Measurements from ENCODE around the gene RAB35. TPM values are rescaled to one million over a fixed set of nuclear protein-coding genes. Genes with fewer than 3 reads are reported as not detected.

The RAB35 gene
- total and polyA plus RNA-seq, 9 of the 15 experiments (the other 6 are each of a cell fraction or from before 2014, with no cell fraction given), result 0.65 to 76.3 (median 38.9) TPM

DNA sequence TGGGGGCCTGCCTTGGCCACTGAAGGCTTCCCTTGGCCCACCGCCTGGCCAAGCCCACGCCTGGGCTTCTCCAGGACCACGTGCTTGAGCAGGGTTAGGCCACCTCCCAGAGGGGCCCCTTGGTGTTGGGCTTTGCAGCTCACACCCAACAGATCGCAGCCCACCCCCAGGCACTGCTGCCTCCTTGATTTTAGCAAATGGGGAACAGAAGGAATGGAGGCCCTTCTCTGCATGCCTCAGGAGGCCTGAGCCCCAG lies 23.3 kb downstream of the RAB35 start:
- FAIRE-seq, result no peak

More for the DNA sequence above, 23.3 kb downstream of the RAB35 start:
- no peaks in the 10 kb centered on the region for H3K9me3 ChIP-seq (replicated peaks; ENCODE audit: control insufficient read depth, insufficient read depth, low read depth, low read length)
- ChIA-PET CTCF (ENCODE audit: low intra/inter-chr PET ratio) (no interaction called here), POLR2A (no interaction called here)
- no peaks in the 10 kb centered on the region for H3K79me2 ChIP-seq (ENCODE audit: control insufficient read depth, insufficient read depth, low read length)
- ATAC-seq (no peak; the same call in 2 of the 3 replicates), DNase-seq (ENCODE audit: extremely low read depth in 1 of 4, low spot score in 3 of 4) (no peak)
- in situ Hi-C loops (cut with MboI), result no loop called here
- H3K9me1 ChIP-seq (ENCODE audit: control insufficient read depth, insufficient read depth, low read length), result no peaks in the 10 kb centered on the region
- no peaks in the 10 kb centered on the region; the same call in none of the 2 replicates for H4K20me1 ChIP-seq (replicated peaks; ENCODE audit: control insufficient read depth, insufficient read depth, low read length)
- no peak overlapping the region for H2AFZ ChIP-seq (ENCODE audit: low read depth, low read length)
- no peaks in the 10 kb centered on the region for H3K27me3 ChIP-seq (ENCODE audit: control insufficient read depth in 2 of 2, insufficient read depth in 2 of 2, low read length in 2 of 2)
- H3K9ac ChIP-seq (ENCODE audit: insufficient read depth in 1 of 2, low read depth in 2 of 2, low read length in 2 of 2), result peak overlapping the region in 1 of 2 experiments; percentile 58; a peak in 1 of 4 replicates
- H3K27ac ChIP-seq (ENCODE audit: extremely low read depth, low read depth, low read length), result no peak overlapping the region
- no peak overlapping the region for H3K4me3 ChIP-seq
- H3K4me1 ChIP-seq (replicated peaks in 1 of 2; ENCODE audit: control insufficient read depth in 2 of 2, insufficient read depth in 2 of 2, low read length in 2 of 2), result peaks cover 0 to 45% of the 10 kb centered on the region in 2 experiments; a peak in 2 of 5 replicates
- no TSS peak for BruUV-seq (replicated peaks)
- H3K4me2 ChIP-seq (ENCODE audit: insufficient read depth, low read length), result no peak overlapping the region
- TF ChIP-seq E2F3 (CRISPR knock-in tag; IDR thresholded peaks at IDR 0.05) (no peak), RBM14 (IDR thresholded peaks at IDR 0.05; ENCODE audit: borderline replicate concordance, insufficient read depth, low read depth, low read length) (no peak), KAT7 (CRISPR knock-in tag; IDR thresholded peaks at IDR 0.05; ENCODE audit: borderline replicate concordance) (no peak), STAG1 (CRISPR knock-in tag; IDR thresholded peaks at IDR 0.05; ENCODE audit: borderline replicate concordance) (no peak), RAD51 (IDR thresholded peaks at IDR 0.05; ENCODE audit: borderline replicate concordance, low read depth) (no peak), PHF8 (IDR thresholded peaks at IDR 0.05; ENCODE audit: borderline replicate concordance, low read length) (no peak), MCM3 (IDR thresholded peaks at IDR 0.05) (no peak), POLR3A (IDR thresholded peaks at IDR 0.05; ENCODE audit: borderline replicate concordance, extremely low read depth, insufficient read depth, insufficient read length) (no peak), TCF3 (CRISPR knock-in tag; IDR thresholded peaks at IDR 0.05) (no peak), RBM22 (IDR thresholded peaks at IDR 0.05; ENCODE audit: low read depth, low read length, poor library complexity, severe bottlenecking) (peak; percentile 13), EWSR1 (IDR thresholded peaks at IDR 0.05; ENCODE audit: borderline replicate concordance, low read depth, partially characterized antibody) (no peak), POLR2G (IDR thresholded peaks at IDR 0.05; ENCODE audit: low read depth, low read length) (peak; percentile 42; the same call in 1 of the 2 replicates)
- TF ChIP-seq, protein P1, sequence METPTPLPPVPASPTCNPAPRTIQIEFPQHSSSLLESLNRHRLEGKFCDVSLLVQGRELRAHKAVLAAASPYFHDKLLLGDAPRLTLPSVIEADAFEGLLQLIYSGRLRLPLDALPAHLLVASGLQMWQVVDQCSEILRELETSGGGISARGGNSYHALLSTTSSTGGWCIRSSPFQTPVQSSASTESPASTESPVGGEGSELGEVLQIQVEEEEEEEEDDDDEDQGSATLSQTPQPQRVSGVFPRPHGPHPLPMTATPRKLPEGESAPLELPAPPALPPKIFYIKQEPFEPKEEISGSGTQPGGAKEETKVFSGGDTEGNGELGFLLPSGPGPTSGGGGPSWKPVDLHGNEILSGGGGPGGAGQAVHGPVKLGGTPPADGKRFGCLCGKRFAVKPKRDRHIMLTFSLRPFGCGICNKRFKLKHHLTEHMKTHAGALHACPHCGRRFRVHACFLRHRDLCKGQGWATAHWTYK (CRISPR knock-in tag; IDR thresholded peaks at IDR 0.05), result no peak
- intact Hi-C loops (cut with micrococcal nuclease), result no loop called here
- peaks cover 41% of the 10 kb centered on the region; the same call in 1 of the 3 replicates for H3K36me3 ChIP-seq (ENCODE audit: control insufficient read depth, insufficient read depth, low read length)
- WGBS (ENCODE audit: insufficient coverage, low coverage, missing lambda C conversion rate), result 77% methylated on average over 4 of the region's 4 CpGs
